Panc1 (cell line): Measurements from ENCODE around the gene CDH23. TPM values are rescaled to one million over a fixed set of nuclear protein-coding genes. Genes with fewer than 3 reads are reported as not detected.

Experiments
- ATAC-seq: fragments of 200-7000 bp; cut with Tn5 transposase; 2 replicates; pipeline ENCODE4 v1.9.1; 2020; ENCODE audit warnings: mild to moderate bottlenecking, moderate library complexity
- BruUV-seq: library from RNA; stranded (reverse); fragments of 400-500 nt; replicated peaks from 2 replicates; lab custom pipeline; 2021; lab: Mats Ljungman, UMichigan
- CTCF ChIA-PET: fragments of 300-600 bp; sonication (Branson Sonifier 250); formaldehyde crosslinking; loops from one replicate; lab custom pipeline; 2022; ENCODE audit warnings: antibody characterized with exemption; lab: Charles Lee
- POLR2A ChIA-PET: fragments of 300-600 bp; sonication (Branson Sonifier 250); formaldehyde crosslinking; loops from one replicate; lab custom pipeline; 2022; ENCODE audit warnings: antibody characterized with exemption; lab: Charles Lee
- DNase-seq: peaks from one replicate; pipeline ENCODE4 v3.0.0-alpha.2; 2010; ENCODE audit warnings: low read depth, low spot score
- H3K27ac ChIP-seq: 2 replicates; pipeline ENCODE4 v1.5.1; 2011; ENCODE audit warnings: mild to moderate bottlenecking, low read length, inconsistent platforms
- H3K27me3 ChIP-seq: fragments of 200-500 bp; sonication (Bioruptor generic); 2 replicates; pipeline ENCODE4 v1.6.0; 2014; ENCODE audit warnings: low read length, inconsistent platforms; ENCODE audit not compliant: control insufficient read depth, insufficient read depth
- H3K36me3 ChIP-seq: fragments of 200-500 bp; sonication (Bioruptor generic); 2 replicates; pipeline ENCODE4 v1.5.1; 2014; ENCODE audit warnings: inconsistent platforms, mild to moderate bottlenecking, low read length, moderate library complexity; ENCODE audit not compliant: control insufficient read depth, insufficient read depth
- H3K4me1 ChIP-seq: 2 replicates; pipeline ENCODE4 v1.5.1; 2011; ENCODE audit warnings: inconsistent platforms, mild to moderate bottlenecking, low read length, moderate library complexity; ENCODE audit not compliant: control insufficient read depth, insufficient read depth
- H3K4me3 ChIP-seq, 2 experiments: 2 replicates each; pipeline ENCODE4 v1.5.1; 2011 to 2012; ENCODE audit warnings: low read depth in 2 of 2, low read length in 2 of 2, mild to moderate bottlenecking in 2 of 2, inconsistent platforms in 1 of 2, moderate library complexity in 1 of 2
- H3K9me3 ChIP-seq: fragments of 200-500 bp; sonication (Bioruptor generic); 2 replicates; pipeline ENCODE4 v1.5.1; 2014; ENCODE audit warnings: low read depth, mild to moderate bottlenecking, inconsistent platforms, low read length, moderate library complexity; ENCODE audit not compliant: control insufficient read depth, insufficient read depth
- POLR2AphosphoS5 ChIP-seq: IDR thresholded peaks from 2 replicates; pipeline ENCODE4 v1.6.1; 2012; ENCODE audit warnings: mild to moderate bottlenecking, low read depth, low read length, moderate library complexity
- SIN3A ChIP-seq: IDR thresholded peaks from 2 replicates; pipeline ENCODE4 v1.6.1; 2012; ENCODE audit warnings: low read depth, mild to moderate bottlenecking, low read length, moderate library complexity, borderline replicate concordance; ENCODE audit not compliant: insufficient read depth
- TCF7L2 ChIP-seq: IDR thresholded peaks from 2 replicates; pipeline ENCODE4 v1.6.1; 2011; ENCODE audit warnings: mild to moderate bottlenecking, low read depth, low read length, inconsistent platforms
- in situ Hi-C: cut with HindIII; loops from 2 replicates; pipeline ENCODE4 v1.10.0; 2016; ENCODE audit warnings: low sequenced_read_pairs, low pct_unique_long_range_greater_than_20kb
- intact Hi-C: fragments of 100-400 bp; cut with micrococcal nuclease; formaldehyde crosslinking; loops from one replicate; pipeline ENCODE4 v1.10.0; 2022; ENCODE audit not compliant: unreplicated experiment
- total RNA-seq: library from RNA; stranded (reverse); gene quantifications from one replicate; pipeline ENCODE4 v1.2.1, GENCODE V29; 2021; ENCODE audit not compliant: unreplicated experiment
- TF ChIP-seq, protein P1 (sequence below), 2 experiments: IDR thresholded peaks; 2 replicates each; pipeline ENCODE4 v1.6.1; 2011 to 2012; ENCODE audit warnings: low read depth in 2 of 2, control low read depth in 1 of 2, low read length in 1 of 2, mild to moderate bottlenecking in 1 of 2, moderate library complexity in 1 of 2; ENCODE audit not compliant: insufficient read depth in 1 of 2
- TF ChIP-seq, protein P2 (sequence below): fragments of 450-650 bp; IDR thresholded peaks from 2 replicates; pipeline ENCODE4 v1.5.1; 2017; ENCODE audit warnings: mild to moderate bottlenecking

Gene CDH23
- total RNA-seq, 1 experiment from 2014 or later, result 2.7 TPM

DNA sequence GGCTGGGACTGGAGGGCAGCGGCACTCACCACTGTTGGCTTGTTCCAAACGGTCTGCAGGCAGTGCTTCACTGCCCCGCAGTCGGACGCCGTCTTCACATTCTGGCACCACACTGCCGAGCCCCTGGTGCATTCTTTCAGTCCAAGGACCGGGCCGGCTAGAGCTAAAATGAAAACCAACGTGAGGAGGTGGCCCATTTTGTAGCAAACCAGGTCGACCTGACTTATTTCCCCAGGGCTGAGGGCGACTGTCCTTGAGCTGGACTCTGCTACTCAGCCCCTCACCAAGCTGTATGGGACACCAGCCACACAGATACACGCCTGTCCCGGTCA is 437.6 kb downstream of the CDH23 start:
- no TSS peak for BruUV-seq
- Histone ChIP-seq H3K4me1 (peaks cover 65% of the 10 kb centered on the region), H3K4me3 (no peak overlapping the region), H3K36me3 (peaks cover 27% of the 10 kb centered on the region), H3K27me3 (no peaks in the 10 kb centered on the region), H3K9me3 (no peaks in the 10 kb centered on the region), H3K27ac (0 out of 2 replicates have a peak overlapping the region, but pooled peaks have one; percentile 12)
- ATAC-seq (no peak), DNase-seq (no peak)
- in situ Hi-C loops (no loop called here), intact Hi-C loops (no loop called here)
- TF ChIP-seq, protein P1, sequence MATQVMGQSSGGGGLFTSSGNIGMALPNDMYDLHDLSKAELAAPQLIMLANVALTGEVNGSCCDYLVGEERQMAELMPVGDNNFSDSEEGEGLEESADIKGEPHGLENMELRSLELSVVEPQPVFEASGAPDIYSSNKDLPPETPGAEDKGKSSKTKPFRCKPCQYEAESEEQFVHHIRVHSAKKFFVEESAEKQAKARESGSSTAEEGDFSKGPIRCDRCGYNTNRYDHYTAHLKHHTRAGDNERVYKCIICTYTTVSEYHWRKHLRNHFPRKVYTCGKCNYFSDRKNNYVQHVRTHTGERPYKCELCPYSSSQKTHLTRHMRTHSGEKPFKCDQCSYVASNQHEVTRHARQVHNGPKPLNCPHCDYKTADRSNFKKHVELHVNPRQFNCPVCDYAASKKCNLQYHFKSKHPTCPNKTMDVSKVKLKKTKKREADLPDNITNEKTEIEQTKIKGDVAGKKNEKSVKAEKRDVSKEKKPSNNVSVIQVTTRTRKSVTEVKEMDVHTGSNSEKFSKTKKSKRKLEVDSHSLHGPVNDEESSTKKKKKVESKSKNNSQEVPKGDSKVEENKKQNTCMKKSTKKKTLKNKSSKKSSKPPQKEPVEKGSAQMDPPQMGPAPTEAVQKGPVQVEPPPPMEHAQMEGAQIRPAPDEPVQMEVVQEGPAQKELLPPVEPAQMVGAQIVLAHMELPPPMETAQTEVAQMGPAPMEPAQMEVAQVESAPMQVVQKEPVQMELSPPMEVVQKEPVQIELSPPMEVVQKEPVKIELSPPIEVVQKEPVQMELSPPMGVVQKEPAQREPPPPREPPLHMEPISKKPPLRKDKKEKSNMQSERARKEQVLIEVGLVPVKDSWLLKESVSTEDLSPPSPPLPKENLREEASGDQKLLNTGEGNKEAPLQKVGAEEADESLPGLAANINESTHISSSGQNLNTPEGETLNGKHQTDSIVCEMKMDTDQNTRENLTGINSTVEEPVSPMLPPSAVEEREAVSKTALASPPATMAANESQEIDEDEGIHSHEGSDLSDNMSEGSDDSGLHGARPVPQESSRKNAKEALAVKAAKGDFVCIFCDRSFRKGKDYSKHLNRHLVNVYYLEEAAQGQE (IDR thresholded peaks at IDR 0.05; ENCODE audit: insufficient read depth in 1 of 2, low read depth in 2 of 2, low read length in 1 of 2), result no peak
- no peak for TF ChIP-seq SIN3A
- TF ChIP-seq, protein P2, sequence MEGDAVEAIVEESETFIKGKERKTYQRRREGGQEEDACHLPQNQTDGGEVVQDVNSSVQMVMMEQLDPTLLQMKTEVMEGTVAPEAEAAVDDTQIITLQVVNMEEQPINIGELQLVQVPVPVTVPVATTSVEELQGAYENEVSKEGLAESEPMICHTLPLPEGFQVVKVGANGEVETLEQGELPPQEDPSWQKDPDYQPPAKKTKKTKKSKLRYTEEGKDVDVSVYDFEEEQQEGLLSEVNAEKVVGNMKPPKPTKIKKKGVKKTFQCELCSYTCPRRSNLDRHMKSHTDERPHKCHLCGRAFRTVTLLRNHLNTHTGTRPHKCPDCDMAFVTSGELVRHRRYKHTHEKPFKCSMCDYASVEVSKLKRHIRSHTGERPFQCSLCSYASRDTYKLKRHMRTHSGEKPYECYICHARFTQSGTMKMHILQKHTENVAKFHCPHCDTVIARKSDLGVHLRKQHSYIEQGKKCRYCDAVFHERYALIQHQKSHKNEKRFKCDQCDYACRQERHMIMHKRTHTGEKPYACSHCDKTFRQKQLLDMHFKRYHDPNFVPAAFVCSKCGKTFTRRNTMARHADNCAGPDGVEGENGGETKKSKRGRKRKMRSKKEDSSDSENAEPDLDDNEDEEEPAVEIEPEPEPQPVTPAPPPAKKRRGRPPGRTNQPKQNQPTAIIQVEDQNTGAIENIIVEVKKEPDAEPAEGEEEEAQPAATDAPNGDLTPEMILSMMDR, result no peak
- no peak for TF ChIP-seq TCF7L2
- TF ChIP-seq POLR2AphosphoS5, result no peak; the same call in 1 of the 2 replicates
- POLR2A ChIA-PET, result no interaction called here
- CTCF ChIA-PET, result interaction anchor here (4.8 kb wide), 1 partner anchor 62 kb away, joined by 49 read pairs; no protein-coding TSS in a partner anchor

DNA sequence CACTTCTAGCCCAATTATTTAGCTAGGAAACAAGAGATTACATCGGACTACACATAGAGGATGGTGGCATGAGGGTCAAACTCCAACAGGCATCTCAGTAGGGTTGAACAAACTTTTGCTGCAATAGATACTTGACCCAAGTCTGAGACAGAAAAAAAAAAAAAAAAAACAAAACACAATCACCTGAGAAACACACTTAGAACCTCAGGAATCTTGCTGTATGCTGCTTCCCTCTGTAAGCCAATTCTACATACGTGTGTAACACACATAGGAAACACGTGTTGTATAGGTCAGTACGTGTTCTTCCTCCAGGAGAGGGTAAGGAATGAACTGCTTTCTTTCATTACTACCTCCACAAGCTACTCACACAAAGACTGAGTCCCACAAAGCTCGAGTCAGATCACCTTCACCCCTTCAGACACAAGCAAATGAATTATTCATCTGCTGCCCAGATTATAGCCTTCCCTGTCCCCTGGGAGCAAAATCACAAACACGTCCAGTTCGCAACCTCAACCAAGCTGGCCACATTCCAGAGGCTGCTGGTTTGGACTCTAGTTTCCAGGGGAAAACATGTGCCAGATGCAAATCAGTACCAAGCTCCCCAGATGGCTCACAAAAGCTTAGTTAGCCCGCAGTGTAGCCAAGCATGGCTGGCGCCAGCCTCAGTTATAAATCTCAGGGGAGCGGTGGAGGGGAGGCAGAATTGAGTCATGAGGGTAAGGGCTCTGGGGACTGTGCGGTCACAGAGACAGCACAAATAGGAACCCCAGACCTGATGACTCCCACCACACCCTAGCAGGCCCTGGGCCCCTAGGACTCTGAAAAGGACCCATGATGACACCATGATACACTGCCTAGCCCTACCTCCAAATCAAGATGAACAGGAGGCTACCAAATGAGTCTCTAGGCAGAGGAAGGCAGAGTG is 439.2 kb downstream of the CDH23 start:
- peaks cover 82% of the 10 kb centered on the region for H3K4me1 ChIP-seq
- CTCF ChIA-PET, result interaction anchor here (0.7 to 4.8 kb wide), 2 partner anchors 61 to 62 kb away, joined by 3 to 49 read pairs; no protein-coding TSS in a partner anchor
- intact Hi-C loops, result loop anchor here (5.0 kb wide), 1 partner anchor 61 kb away; no protein-coding TSS in a partner anchor
- TF ChIP-seq TCF7L2 (no peak), POLR2AphosphoS5 (no peak), SIN3A (no peak)
- TF ChIP-seq, protein P1 (IDR thresholded peaks at IDR 0.05; ENCODE audit: insufficient read depth in 1 of 2, low read depth in 2 of 2, low read length in 1 of 2), result no peak
- TF ChIP-seq, protein P2, result no peak
- DNase-seq (no peak), ATAC-seq (peak; percentile 1; the same call in 1 of the 2 replicates)
- no peaks in the 10 kb centered on the region for H3K9me3 ChIP-seq
- peak overlapping the region; percentile 92 for H3K27ac ChIP-seq
- no TSS peak for BruUV-seq
- H3K4me3 ChIP-seq, result peak overlapping the region in 1 of 2 experiments; percentile 2; a peak in 1 of 4 replicates
- H3K27me3 ChIP-seq, result no peaks in the 10 kb centered on the region
- POLR2A ChIA-PET, result interaction anchor here (0.6 to 0.9 kb wide), 3 partner anchors 13 to 18 kb away, joined by 3 read pairs; no protein-coding TSS in a partner anchor
- in situ Hi-C loops, result no loop called here
- H3K36me3 ChIP-seq, result peaks cover 16% of the 10 kb centered on the region
